Upper lobe of left lung (tissue), 4 donors: Measurements from ENCODE around the gene AMTN.

ENCODE experiments used
- CTCF ChIP-seq, 6 experiments: fragments of 450-650 bp in 4 of 6; fragments of 200-600 bp in 2 of 6; sonication (generic) in 2 of 6; IDR thresholded peaks; one replicate each; pipeline ENCODE4 v1.5.1; 2016 to 2019; ENCODE audit warnings: antibody characterized with exemption in 6 of 6
- POLR2A ChIP-seq, 4 donors: fragments of 450-650 bp; IDR thresholded peaks; one replicate each; pipeline ENCODE4 v1.5.1; 2016 to 2017; ENCODE audit warnings: antibody characterized with exemption in 4 of 4, mild to moderate bottlenecking in 2 of 4

DNA sequence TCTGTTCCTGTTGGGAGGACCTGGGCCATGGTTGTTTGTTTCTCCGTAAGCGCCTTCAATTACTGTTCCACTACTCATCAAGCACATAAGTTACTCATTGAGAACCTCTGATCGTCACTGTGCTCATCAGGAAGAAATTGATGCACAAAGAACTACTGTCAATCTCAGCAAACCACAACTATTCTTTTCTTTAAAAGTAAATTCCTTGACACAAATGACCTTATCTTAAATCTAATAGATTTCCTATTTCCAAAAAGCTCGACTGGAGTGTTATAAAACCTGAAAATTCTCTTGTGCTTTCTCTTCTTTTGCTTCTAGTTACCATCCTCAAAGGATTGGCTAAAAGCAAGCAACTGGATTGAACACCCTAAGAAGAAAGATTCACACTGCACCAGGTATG, 46.5 kb upstream of the AMTN start, which contains the start of gene MUC7:
- TF ChIP-seq CTCF (IDR thresholded peaks at IDR 0.05) (no peak), POLR2A (IDR thresholded peaks at IDR 0.05) (no peak)
